HG03196 (cell line): ENCODE data around the gene PPDPF.
"Not testable (repeated sequence)": the region's sequence is repeated elsewhere in the genome, so short reads cannot be mapped to it uniquely, and the experiment has no call there.

Source experiments
- ATAC-seq: cut with Tn5 transposase; IDR thresholded peaks from one replicate; pipeline ENCODE4 v1.9.1; 2021; ENCODE audit not compliant: unreplicated experiment

Gene PPDPF

GRCh38 chr20:63547725-63548480 lies 27.3 kb downstream of the PPDPF start, which contains the start of gene SRMS:
Gene SRMS (minus strand): TSS chr20:63547749. CDS start chr20:63547463, 286 bp downstream.
- no peak for ATAC-seq

DNA sequence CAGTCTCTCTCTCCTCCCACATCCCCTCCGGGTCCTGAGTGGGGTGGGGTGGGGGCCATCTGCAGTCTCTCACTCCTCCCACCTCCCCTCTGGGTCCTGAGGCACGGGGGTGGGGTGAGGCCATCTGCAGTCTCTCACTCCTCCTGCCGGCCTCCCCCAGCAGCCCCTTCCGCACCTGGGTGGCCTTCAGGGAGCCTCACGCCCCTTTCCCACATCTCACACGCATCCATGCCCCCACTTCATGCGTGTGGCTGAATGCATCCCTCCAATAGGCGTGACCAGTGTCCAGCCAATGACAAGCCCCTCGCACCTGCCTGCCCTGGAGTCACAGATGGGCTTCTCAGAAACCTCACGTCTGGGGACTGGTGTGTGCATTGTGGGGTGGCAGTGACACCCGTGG lies 28.0 kb downstream of the PPDPF start:
- ATAC-seq, result no peak

DNA sequence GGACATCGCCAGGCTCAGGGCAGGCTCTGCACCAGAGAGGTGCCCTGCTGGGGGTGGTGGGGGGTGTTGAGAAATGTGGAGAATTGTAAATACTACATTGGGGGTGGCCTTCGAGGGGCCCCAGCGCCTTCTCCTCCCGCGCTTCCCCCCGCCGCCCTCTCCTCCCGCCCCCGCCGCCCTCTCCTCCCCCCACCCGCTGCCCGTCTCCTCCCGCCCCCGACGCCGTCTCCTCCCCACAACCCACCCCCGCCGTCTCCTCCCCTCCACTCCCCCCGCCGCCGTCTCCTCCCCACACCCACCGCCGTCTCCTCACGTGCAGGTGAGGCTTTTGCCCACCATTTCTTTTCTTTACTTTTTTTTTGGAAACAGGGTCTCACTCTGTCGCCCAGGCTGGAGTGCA lies 28.5 kb downstream of the PPDPF start:
- no peak for ATAC-seq

- ATAC-seq, result no peak
Observed at GRCh38 chr20:63549679-63550282, 29.2 kb downstream of the PPDPF start.

DNA sequence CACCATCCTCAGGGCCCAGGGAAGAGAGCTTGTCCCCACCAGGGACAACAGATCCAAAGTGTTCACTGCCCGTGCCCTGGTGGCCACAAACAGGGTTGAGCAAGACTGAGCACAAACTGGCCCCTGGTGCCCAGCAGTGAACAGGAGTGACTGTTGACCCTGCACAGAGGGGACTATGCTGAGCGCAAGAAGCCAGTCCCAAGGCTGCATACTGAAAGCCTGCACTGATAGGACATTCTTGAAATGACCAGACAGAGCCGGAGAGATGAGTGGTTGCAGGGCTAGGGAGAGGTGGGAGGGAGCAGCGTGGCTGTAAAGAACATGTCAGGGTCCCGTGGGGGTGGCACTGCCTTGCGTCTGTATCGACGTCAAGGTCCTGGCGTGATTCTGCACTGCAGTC lies 30.5 kb downstream of the PPDPF start:
- ATAC-seq, result no peak

DNA sequence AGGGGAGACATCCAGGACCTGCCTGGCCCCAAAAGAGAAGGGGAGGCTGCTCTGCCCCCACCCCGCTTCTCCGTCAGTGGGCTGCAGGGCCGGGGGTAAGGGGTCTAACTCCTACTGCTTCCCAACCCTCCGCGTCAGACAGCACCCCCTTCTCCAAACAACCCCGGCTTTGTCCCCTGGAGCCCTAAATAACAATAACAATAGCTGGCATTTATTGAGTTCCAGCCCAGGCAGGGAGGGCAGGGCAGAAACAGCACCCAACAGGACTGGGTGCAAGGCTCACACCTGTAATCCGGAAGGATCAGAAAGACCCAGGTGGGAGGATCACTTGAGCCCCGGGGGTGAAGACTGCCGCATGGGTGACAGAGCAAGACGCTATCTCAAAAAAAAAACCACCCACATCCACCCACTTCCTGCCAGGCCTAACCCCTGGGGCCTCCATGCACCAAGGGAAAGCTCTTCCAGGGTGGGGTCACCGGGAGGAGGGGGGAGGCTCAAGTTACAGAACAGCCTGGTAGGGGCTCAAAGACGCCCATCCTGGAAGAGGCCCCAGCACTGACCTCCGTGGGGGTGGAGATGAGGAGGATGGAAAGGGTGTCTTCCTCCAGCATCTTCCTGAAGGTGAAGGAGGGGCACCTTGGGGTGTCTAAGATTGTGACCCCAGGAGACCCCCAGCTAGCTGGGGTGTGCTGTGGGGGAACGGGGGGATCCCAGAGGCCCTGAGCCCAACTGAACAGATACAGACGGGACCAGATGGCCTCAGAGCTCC lies 32.1 kb downstream of the PPDPF start:
- ATAC-seq, result peak; percentile 33

GRCh38 chr20:63553251-63553932 lies 32.8 kb downstream of the PPDPF start:
- peak; percentile 38 for ATAC-seq

DNA sequence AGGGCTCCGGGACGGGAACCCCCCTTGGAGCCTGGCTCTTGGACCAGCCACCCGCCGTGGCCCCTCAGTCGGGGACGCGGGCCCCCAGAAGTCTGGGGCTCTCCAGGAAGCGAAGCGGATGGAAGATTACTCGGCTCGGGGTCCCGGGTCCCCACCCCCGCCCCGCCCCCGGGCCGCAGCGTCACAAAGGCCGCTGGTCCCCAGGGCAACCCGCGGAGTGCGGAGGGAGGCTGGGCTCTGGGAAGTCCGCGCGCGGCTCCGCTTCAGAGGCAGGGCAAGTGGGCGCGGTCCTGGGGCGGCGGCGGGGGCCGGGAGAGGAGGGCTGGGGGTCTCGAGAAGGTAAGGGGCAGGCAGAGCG lies 33.3 kb downstream of the PPDPF start, which contains the start of gene FNDC11:
TSS of gene FNDC11 (plus strand) at position 227 of the 358 bp plus-strand sequence. CDS start 1,505 bp downstream, outside the sequence.
- peak; percentile 22 for ATAC-seq

GRCh38 chr20:63554361-63555278 lies 34.1 kb downstream of the PPDPF start:
- ATAC-seq, result no peak

DNA sequence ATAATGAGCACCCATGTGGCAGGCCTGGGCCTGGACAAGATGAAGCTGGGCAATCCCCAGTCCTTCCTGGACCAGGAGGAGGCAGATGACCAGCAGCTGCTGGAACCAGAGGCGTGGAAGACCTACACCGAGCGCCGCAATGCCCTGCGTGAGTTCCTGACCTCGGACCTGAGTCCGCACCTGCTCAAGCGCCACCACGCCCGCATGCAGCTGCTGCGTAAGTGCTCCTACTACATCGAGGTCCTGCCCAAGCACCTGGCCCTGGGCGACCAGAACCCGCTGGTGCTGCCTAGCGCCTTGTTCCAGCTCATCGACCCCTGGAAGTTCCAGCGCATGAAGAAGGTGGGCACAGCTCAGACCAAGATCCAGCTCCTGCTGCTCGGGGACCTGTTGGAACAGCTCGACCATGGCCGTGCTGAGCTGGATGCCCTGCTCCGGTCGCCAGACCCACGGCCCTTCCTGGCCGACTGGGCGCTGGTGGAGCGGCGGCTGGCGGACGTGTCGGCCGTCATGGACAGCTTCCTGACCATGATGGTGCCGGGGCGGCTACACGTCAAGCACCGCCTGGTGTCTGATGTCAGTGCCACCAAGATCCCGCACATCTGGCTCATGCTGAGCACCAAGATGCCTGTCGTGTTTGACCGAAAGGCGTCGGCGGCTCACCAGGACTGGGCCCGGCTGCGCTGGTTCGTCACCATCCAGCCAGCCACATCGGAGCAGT lies 35.3 kb downstream of the PPDPF start:
- ATAC-seq, result no peak

GRCh38 chr20:63556873-63557478 lies 36.4 kb downstream of the PPDPF start:
- no peak for ATAC-seq

DNA sequence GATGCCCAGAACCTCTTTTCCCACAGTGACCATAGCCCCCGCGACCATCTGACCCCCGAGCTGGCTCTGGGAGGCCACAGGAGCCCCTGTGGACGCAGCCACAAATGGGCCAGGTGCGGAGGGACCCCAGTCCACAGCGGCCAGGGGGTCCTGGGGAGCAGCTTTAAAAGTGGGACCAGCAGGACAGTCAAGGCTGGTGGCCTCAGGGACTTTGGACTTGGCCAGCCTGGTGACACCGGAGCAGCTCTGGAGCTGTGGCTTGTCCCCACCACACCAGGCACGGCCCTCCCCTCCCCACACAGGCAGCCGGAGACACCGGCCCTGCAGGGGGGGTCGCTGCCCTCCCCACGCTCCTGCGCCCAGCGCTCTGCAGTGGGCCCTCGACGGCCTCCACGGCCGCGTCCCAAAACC lies 36.9 kb downstream of the PPDPF start:
- ATAC-seq, result no peak

- no peak for ATAC-seq
Observed at GRCh38 chr20:63558804-63559484, 38.4 kb downstream of the PPDPF start.

DNA sequence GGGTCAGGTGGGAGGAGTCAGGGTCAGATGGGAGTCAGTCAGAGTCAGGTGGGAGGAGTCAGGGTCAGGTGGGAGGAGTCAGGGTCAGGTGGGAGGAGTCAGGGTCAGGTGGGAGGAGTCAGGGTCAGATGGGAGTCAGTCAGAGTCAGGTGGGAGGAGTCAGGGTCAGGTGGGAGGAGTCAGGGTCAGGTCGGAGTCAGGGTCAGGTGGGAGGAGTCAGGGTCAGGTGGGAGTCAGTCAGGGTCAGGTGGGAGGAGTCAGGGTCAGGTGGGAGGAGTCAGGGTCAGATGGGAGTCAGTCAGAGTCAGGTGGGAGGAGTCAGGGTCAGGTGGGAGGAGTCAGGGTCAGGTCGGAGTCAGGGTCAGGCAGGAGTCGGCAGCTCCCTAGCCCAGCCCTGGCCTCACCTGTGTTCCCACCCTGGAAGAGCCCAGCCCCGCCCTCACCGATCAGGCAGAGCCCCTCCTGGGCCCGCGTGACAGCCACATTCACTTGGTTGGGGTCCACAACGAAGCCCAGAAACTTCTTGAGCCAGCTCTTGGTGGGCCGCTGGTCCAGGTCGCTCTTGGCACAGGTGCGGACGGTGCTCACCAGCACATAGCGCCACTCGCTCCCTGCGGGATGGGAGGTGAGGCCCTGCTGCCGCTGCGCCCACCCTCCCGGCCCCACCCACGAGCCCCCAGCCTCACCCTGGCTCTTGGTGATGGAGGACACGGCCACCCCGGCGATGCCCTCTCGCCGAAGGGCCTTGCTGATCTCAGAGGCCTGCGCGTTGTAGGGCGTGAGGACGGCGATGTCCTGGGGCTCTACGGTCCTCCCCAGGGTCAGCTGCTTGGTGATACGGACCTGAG lies 39.1 kb downstream of the PPDPF start:
- not testable (repeated sequence) for ATAC-seq

DNA sequence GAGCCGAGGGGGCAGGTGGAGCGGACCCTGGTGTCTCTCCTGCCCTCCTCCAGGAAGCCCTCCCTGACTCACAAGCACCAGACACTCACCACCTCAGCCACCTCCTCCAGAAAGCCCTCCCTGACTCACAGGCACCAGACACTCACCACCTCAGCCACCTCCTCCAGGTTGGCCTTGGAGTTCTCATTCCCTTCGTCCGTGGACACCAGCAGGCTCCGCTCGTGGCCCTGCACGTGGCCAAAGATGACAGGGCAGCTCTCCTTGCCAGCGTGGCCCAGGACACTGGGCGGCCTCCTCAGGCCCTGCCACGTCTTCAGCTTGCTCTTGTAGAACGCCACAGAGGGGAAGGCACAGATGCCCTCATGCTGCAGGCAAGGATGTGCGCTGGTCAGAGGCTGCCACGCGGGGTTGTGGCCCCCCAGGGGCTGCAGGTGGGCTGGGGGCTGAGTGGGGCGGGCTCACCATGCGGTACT lies 39.8 kb downstream of the PPDPF start:
- ATAC-seq, result no peak

DNA sequence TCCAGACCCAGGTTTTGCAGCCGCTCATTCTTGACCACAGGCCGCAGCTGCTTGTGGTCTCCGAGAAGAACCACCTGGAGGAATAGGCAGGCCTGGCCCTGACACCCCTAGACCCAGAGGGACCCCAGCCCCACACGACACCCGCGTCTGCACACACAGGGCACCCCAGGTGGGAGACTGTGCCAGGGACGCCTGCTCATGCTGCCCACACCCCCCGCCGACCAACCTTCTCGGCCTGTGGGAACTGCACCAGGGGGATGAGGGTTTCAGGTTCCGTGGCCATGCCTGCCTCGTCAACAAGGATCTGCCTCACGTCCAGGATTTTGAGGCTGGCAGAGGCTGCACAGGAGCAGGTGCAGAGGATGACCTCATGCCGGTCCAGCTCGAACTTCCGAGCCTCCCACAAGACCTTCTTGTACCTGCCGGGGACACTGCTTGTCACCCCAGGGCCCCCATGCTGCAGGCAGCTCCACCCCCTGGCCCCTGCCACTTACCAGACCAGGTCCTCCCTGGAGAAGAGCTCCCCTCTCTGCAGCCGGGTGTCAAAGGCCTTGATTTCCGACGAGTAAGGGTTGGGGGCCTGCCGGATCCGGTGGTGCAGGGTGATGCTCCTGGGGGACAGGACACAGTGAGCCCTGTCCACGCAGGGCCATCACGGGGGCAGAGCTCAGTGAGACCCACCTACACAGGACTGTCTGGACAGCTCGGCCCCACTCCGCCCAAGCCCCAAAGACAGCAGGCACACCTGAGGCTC lies 40.5 kb downstream of the PPDPF start:
- no peak for ATAC-seq
